Vagina (tissue), 2 donors: Measurements from ENCODE around the gene WDR62.

Experiments used
- POLR2AphosphoS5 ChIP-seq, 2 donors: sonication (generic); formaldehyde crosslinking; IDR thresholded peaks; one replicate each; pipeline ENCODE4 v1.9.0; 2017; ENCODE audit warnings: antibody characterized with exemption in 2 of 2, mild to moderate bottlenecking in 2 of 2, low read depth in 1 of 2; ENCODE audit not compliant: insufficient read depth in 1 of 2
- TF ChIP-seq, protein P1 (sequence below), 3 experiments: fragments of 450-650 bp in 2 of 3; fragments of 200-600 bp in 1 of 3; sonication (generic) in 1 of 3; IDR thresholded peaks; one replicate each; pipeline ENCODE4 v1.5.1; 2017 to 2019; ENCODE audit warnings: antibody characterized with exemption in 3 of 3, mild to moderate bottlenecking in 2 of 3, moderate library complexity in 2 of 3

GRCh38 chr19:36006955-36007354, 47.7 kb upstream of the WDR62 start:
- TF ChIP-seq, protein P1, sequence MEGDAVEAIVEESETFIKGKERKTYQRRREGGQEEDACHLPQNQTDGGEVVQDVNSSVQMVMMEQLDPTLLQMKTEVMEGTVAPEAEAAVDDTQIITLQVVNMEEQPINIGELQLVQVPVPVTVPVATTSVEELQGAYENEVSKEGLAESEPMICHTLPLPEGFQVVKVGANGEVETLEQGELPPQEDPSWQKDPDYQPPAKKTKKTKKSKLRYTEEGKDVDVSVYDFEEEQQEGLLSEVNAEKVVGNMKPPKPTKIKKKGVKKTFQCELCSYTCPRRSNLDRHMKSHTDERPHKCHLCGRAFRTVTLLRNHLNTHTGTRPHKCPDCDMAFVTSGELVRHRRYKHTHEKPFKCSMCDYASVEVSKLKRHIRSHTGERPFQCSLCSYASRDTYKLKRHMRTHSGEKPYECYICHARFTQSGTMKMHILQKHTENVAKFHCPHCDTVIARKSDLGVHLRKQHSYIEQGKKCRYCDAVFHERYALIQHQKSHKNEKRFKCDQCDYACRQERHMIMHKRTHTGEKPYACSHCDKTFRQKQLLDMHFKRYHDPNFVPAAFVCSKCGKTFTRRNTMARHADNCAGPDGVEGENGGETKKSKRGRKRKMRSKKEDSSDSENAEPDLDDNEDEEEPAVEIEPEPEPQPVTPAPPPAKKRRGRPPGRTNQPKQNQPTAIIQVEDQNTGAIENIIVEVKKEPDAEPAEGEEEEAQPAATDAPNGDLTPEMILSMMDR (IDR thresholded peaks at IDR 0.05), result no peak
- no peak for TF ChIP-seq POLR2AphosphoS5 (IDR thresholded peaks at IDR 0.05; ENCODE audit: insufficient read depth in 1 of 2, low read depth in 1 of 2)
